ENCODE data around the gene SCFD1. TPM values are rescaled to one million over a fixed set of nuclear protein-coding genes. Genes with fewer than 3 reads are reported as not detected.

Gene SCFD1
- total RNA-seq, 4 donors from 2014 or later: 31.6 to 48.4 (median 42.5) TPM

DNA sequence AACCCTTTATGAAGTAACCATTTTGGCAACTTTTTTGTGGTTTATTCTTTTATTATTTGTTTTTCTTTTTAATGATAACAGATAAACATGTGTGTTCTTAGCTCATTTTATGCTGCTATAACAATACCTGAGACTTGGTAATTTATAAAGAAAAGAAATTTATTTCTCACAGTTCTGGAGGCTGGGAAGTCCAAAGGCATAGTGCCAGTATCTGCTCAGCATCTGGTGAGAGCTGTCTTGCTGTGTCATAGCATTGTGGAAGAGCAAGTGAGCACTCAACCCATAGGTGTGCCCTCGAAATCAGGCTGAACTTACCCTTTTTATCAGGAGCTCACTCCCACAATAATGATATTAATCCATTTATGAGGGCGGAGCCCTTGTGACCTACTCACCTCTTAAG, 8.0 kb upstream of the SCFD1 start:
- Histone ChIP-seq H3K36me3 (peaks cover 0 to 37% of the 10 kb centered on the region in 2 donors), H3K27me3 (no peaks in the 10 kb centered on the region), H3K27ac (no peak overlapping the region), H3K4me1 (peaks cover 0 to 8% (median 0%) of the 10 kb centered on the region in 3 donors), H3K4me3 (no peak overlapping the region), H3K9me3 (no peaks in the 10 kb centered on the region)
- ATAC-seq: no peak
- 100% methylated on average over 2 of the region's 2 CpGs; no CpG with 5 or more reads in 1 of the 2 donors for WGBS, 2 donors (ENCODE audit: low coverage in 1 of 2)
- TF ChIP-seq POLR2A (IDR thresholded peaks at IDR 0.05) (no peak), EP300 (IDR thresholded peaks at IDR 0.05) (no peak), POLR2AphosphoS5 (IDR thresholded peaks at IDR 0.05) (no peak)
- TF ChIP-seq, protein P1, sequence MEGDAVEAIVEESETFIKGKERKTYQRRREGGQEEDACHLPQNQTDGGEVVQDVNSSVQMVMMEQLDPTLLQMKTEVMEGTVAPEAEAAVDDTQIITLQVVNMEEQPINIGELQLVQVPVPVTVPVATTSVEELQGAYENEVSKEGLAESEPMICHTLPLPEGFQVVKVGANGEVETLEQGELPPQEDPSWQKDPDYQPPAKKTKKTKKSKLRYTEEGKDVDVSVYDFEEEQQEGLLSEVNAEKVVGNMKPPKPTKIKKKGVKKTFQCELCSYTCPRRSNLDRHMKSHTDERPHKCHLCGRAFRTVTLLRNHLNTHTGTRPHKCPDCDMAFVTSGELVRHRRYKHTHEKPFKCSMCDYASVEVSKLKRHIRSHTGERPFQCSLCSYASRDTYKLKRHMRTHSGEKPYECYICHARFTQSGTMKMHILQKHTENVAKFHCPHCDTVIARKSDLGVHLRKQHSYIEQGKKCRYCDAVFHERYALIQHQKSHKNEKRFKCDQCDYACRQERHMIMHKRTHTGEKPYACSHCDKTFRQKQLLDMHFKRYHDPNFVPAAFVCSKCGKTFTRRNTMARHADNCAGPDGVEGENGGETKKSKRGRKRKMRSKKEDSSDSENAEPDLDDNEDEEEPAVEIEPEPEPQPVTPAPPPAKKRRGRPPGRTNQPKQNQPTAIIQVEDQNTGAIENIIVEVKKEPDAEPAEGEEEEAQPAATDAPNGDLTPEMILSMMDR (IDR thresholded peaks at IDR 0.05): no peak

- peaks cover 0 to 14% of the 10 kb centered on the region in 2 donors for H3K36me3 ChIP-seq
- no peak for TF ChIP-seq POLR2AphosphoS5 (IDR thresholded peaks at IDR 0.05)
- TF ChIP-seq EP300 (IDR thresholded peaks at IDR 0.05): no peak
- TF ChIP-seq, protein P1 (IDR thresholded peaks at IDR 0.05): no peak
- no peak for TF ChIP-seq POLR2A (IDR thresholded peaks at IDR 0.05)
- no peak overlapping the region for H3K27ac ChIP-seq
- 56 to 80% methylated on average over 1 of the region's 1 CpG for WGBS, 2 donors (ENCODE audit: low coverage in 1 of 2)
- H3K9me3 ChIP-seq: no peaks in the 10 kb centered on the region
- ATAC-seq: no peak
- peaks cover 7 to 30% (median 7%) of the 10 kb centered on the region in 3 donors for H3K4me1 ChIP-seq
- H3K27me3 ChIP-seq: no peaks in the 10 kb centered on the region
- H3K4me3 ChIP-seq: no peak overlapping the region
These were observed 1.9 kb upstream of the SCFD1 start for GRCh38 chr14:30620178-30620577.

DNA sequence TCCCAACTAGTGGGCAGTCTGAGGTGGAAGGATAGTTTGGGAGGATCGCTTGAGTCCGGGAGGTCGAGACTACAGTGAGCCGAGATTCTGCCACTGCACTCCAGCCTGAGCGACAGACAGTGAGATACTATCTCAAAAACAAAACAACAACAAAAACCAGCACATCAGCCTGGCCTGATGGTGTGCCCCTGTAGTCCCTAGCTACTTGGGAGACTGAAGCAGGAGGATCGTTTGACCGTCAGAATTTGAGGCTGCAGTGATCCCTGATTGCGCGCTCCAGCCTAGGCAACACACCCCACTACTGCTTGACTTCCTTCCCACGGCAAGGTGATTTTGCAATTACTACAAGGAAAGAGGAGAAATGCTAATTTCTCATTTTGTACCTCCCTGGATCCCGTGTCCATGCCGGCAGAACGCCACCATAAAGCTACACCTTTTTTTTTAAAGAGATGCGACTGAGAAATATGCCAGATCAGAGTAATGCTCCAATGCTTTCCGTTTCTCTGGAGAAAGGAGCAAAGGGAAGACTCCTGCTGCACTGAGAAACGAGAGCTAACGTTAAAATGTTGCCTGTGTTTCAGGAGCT, 672 bp upstream of the SCFD1 start:
- Histone ChIP-seq H3K4me3 (peak overlapping the region; percentile 71 to 90), H3K9me3 (no peaks in the 10 kb centered on the region), H3K27me3 (no peaks in the 10 kb centered on the region), H3K4me1 (peaks cover 7 to 43% (median 8%) of the 10 kb centered on the region in 3 donors), H3K27ac (peak overlapping the region; percentile 54 to 89 (median 87)), H3K36me3 (peaks cover 0 to 4% of the 10 kb centered on the region in 2 donors)
- TF ChIP-seq POLR2A (IDR thresholded peaks at IDR 0.05) (no peak), EP300 (IDR thresholded peaks at IDR 0.05) (no peak), POLR2AphosphoS5 (IDR thresholded peaks at IDR 0.05) (no peak)
- TF ChIP-seq, protein P1 (IDR thresholded peaks at IDR 0.05): no peak
- WGBS, 2 donors (ENCODE audit: low coverage in 1 of 2): 3% methylated on average over 12 to 17 of the region's 17 CpGs
- ATAC-seq: peak; percentile 6

DNA sequence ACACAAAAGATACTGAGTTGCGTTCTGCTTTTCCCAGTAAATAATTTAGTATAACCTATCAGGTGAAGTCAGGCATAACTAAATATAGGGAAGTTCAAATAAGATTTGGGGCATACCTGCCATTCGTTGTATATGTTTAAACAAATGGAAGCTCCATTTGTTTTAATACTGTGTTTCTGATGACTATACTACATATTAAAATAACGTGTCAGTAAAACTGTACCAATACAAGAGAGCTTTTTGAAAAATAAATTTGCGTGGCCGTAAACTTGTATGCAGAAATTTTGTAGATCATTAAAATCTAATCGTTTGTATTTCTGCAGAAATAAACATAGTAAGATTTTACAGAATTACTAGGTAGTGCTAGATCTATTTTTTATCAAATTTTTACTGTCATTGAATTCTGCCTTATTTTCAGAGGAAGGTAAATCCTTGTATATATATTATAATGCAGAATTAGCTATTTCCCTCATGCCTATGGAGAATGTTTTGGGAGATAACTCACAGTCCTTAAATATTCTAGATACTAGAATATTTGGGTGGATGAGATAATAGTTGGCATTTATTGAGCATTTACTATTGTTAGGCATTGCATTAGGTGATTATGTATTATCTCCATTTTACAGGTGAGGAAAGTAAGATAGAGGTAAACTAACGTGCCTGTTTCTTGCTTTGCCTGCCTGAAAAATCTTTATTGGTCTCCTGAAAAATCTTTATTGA, 1.5 kb downstream of the SCFD1 start:
- no peak overlapping the region for H3K27ac ChIP-seq
- peaks cover 7 to 52% (median 10%) of the 10 kb centered on the region in 3 donors for H3K4me1 ChIP-seq
- no peaks in the 10 kb centered on the region for H3K36me3 ChIP-seq
- TF ChIP-seq POLR2AphosphoS5 (IDR thresholded peaks at IDR 0.05): no peak
- TF ChIP-seq POLR2A (IDR thresholded peaks at IDR 0.05): no peak
- TF ChIP-seq EP300 (IDR thresholded peaks at IDR 0.05): no peak
- TF ChIP-seq, protein P1 (IDR thresholded peaks at IDR 0.05): no peak
- no peak for ATAC-seq
- H3K9me3 ChIP-seq: no peaks in the 10 kb centered on the region
- peak overlapping the region in 1 of 2 donors; percentile 71 for H3K4me3 ChIP-seq
- 59 to 72% methylated on average over 7 of the region's 7 CpGs for WGBS, 2 donors (ENCODE audit: low coverage in 1 of 2)
- H3K27me3 ChIP-seq: no peaks in the 10 kb centered on the region

GRCh38 chr14:30624132-30624423, 2.0 kb downstream of the SCFD1 start:
- 91 to 98% methylated on average over 5 of the region's 5 CpGs for WGBS, 2 donors (ENCODE audit: low coverage in 1 of 2)
- Histone ChIP-seq H3K4me1 (peaks cover 7 to 52% (median 10%) of the 10 kb centered on the region in 3 donors), H3K9me3 (no peaks in the 10 kb centered on the region), H3K27ac (no peak overlapping the region), H3K36me3 (no peaks in the 10 kb centered on the region), H3K27me3 (no peaks in the 10 kb centered on the region), H3K4me3 (no peak overlapping the region)
- TF ChIP-seq EP300 (IDR thresholded peaks at IDR 0.05) (no peak), POLR2A (IDR thresholded peaks at IDR 0.05) (no peak)
- ATAC-seq: no peak

Data from gastroesophageal sphincter (tissue), 4 donors.